ENCODE measurements around the gene FAF1. TPM values are rescaled to one million over a fixed set of nuclear protein-coding genes. Genes with fewer than 3 reads are reported as not detected.

Gene FAF1
- total RNA-seq, 2 donors from 2014 or later = 25.5 to 68.6 TPM

GRCh38 chr1:50452700-50453099 is 507.4 kb downstream of the FAF1 start:
- H3K36me3 ChIP-seq = no peaks in the 10 kb centered on the region
- H3K4me3 ChIP-seq = no peak overlapping the region
- no peak overlapping the region for H3K27ac ChIP-seq
- H3K27me3 ChIP-seq (replicated peaks; ENCODE audit: insufficient read depth) = no peaks in the 10 kb centered on the region
- no peaks in the 10 kb centered on the region for H3K9me3 ChIP-seq
- DNase-seq (ENCODE audit: low spot score) = no peak
- TF ChIP-seq CTCF (IDR thresholded peaks at IDR 0.05) = no peak
- no peaks in the 10 kb centered on the region for H3K4me1 ChIP-seq (ENCODE audit: control insufficient read depth in 1 of 2, low read depth in 2 of 2)
- no peak for ATAC-seq (ENCODE audit: insufficient number of reproducible peaks, low FRiP score, low read depth)

- no peaks in the 10 kb centered on the region for H3K9me3 ChIP-seq
- H3K27me3 ChIP-seq (replicated peaks; ENCODE audit: insufficient read depth) = no peaks in the 10 kb centered on the region
- no peak for ATAC-seq (ENCODE audit: insufficient number of reproducible peaks, low FRiP score, low read depth)
- DNase-seq (ENCODE audit: low spot score) = no peak
- no peaks in the 10 kb centered on the region for H3K36me3 ChIP-seq
- no peak overlapping the region for H3K27ac ChIP-seq
- no peak overlapping the region for H3K4me3 ChIP-seq
- no peak for TF ChIP-seq CTCF (IDR thresholded peaks at IDR 0.05)
- H3K4me1 ChIP-seq (ENCODE audit: control insufficient read depth in 1 of 2, low read depth in 2 of 2) = no peaks in the 10 kb centered on the region
Measured at GRCh38 chr1:50450861-50451653, 509.0 kb downstream of the FAF1 start.

GRCh38 chr1:50447961-50448360 is 512.1 kb downstream of the FAF1 start:
- no peak overlapping the region for H3K4me3 ChIP-seq
- TF ChIP-seq CTCF (IDR thresholded peaks at IDR 0.05) = no peak
- no peaks in the 10 kb centered on the region for H3K27me3 ChIP-seq (replicated peaks; ENCODE audit: insufficient read depth)
- no peak for ATAC-seq (ENCODE audit: insufficient number of reproducible peaks, low FRiP score, low read depth)
- no peak overlapping the region for H3K27ac ChIP-seq
- peaks cover 3% of the 10 kb centered on the region for H3K36me3 ChIP-seq
- H3K4me1 ChIP-seq (ENCODE audit: control insufficient read depth in 1 of 2, low read depth in 2 of 2) = no peaks in the 10 kb centered on the region
- no peaks in the 10 kb centered on the region for H3K9me3 ChIP-seq
- no peak for DNase-seq (ENCODE audit: low spot score)

GRCh38 chr1:50441183-50441582 is 518.9 kb downstream of the FAF1 start:
- Histone ChIP-seq H3K36me3 (peaks cover 3% of the 10 kb centered on the region), H3K27ac (no peak overlapping the region), H3K27me3 (replicated peaks; ENCODE audit: insufficient read depth) (no peaks in the 10 kb centered on the region), H3K4me1 (ENCODE audit: control insufficient read depth in 1 of 2, low read depth in 2 of 2) (no peaks in the 10 kb centered on the region), H3K4me3 (no peak overlapping the region), H3K9me3 (no peaks in the 10 kb centered on the region)
- DNase-seq (ENCODE audit: low spot score) = no peak
- TF ChIP-seq CTCF (IDR thresholded peaks at IDR 0.05) = no peak
- no peak for ATAC-seq (ENCODE audit: insufficient number of reproducible peaks, low FRiP score, low read depth)

GRCh38 chr1:50438945-50439344 is 521.1 kb downstream of the FAF1 start:
- DNase-seq (ENCODE audit: low spot score) (no peak), ATAC-seq (ENCODE audit: insufficient number of reproducible peaks, low FRiP score, low read depth) (no peak)
- Histone ChIP-seq H3K27ac (no peak overlapping the region), H3K36me3 (no peaks in the 10 kb centered on the region), H3K27me3 (replicated peaks; ENCODE audit: insufficient read depth) (no peaks in the 10 kb centered on the region), H3K9me3 (no peaks in the 10 kb centered on the region), H3K4me1 (ENCODE audit: control insufficient read depth in 1 of 2, low read depth in 2 of 2) (no peaks in the 10 kb centered on the region), H3K4me3 (no peak overlapping the region)
- TF ChIP-seq CTCF (IDR thresholded peaks at IDR 0.05) = no peak

Data from thoracic aorta (tissue), 2 donors.